Lung (tissue), 12 donors: ENCODE data around the gene PIF1. TPM values are rescaled to one million over a fixed set of nuclear protein-coding genes. Genes with fewer than 3 reads are reported as not detected.

Experiments
- ATAC-seq: fragments of 200-7000 bp; cut with Tn5 transposase; one replicate; pipeline ENCODE4 v1.9.1; 2020; ENCODE audit warnings: moderate number of reproducible peaks; ENCODE audit not compliant: insufficient read depth, low FRiP score
- DNase-seq, 3 donors: peaks; one replicate each; pipeline ENCODE4 v3.0.0-alpha.2; 2013 to 2017
- H3K27ac ChIP-seq, 2 donors: one replicate each; pipeline ENCODE4 v1.5.1; 2013; ENCODE audit warnings: mild to moderate bottlenecking in 2 of 2, moderate library complexity in 2 of 2, control low read depth in 1 of 2, inconsistent platforms in 1 of 2, low read depth in 1 of 2, low read length in 1 of 2
- H3K27me3 ChIP-seq, 3 donors: one replicate each; pipeline ENCODE4 v1.5.1; 2013; ENCODE audit warnings: low read length in 2 of 3; ENCODE audit not compliant: control insufficient read depth in 3 of 3, insufficient read depth in 3 of 3
- H3K36me3 ChIP-seq, 4 donors: one replicate each; pipeline ENCODE4 v1.5.1; 2013; ENCODE audit warnings: low read length in 4 of 4, mild to moderate bottlenecking in 1 of 4, moderate library complexity in 1 of 4; ENCODE audit not compliant: control insufficient read depth in 4 of 4, insufficient read depth in 4 of 4
- H3K4me1 ChIP-seq, 5 donors: one replicate each; pipeline ENCODE4 v1.5.1; 2013; ENCODE audit warnings: low read length in 5 of 5, mild to moderate bottlenecking in 2 of 5, moderate library complexity in 1 of 5; ENCODE audit not compliant: control insufficient read depth in 5 of 5, insufficient read depth in 5 of 5
- H3K4me3 ChIP-seq: one replicate; pipeline ENCODE4 v1.5.1; 2013; ENCODE audit warnings: mild to moderate bottlenecking, control low read depth, moderate library complexity
- H3K9ac ChIP-seq, 2 donors: one replicate each; pipeline ENCODE4 v1.5.1; 2013; ENCODE audit warnings: low read length in 2 of 2, control low read depth in 1 of 2; ENCODE audit not compliant: insufficient read depth in 1 of 2
- H3K9me3 ChIP-seq, 4 donors: one replicate each; pipeline ENCODE4 v1.5.1; 2013; ENCODE audit warnings: low read length in 3 of 4, mild to moderate bottlenecking in 1 of 4, moderate library complexity in 1 of 4; ENCODE audit not compliant: control insufficient read depth in 4 of 4, insufficient read depth in 3 of 4
- CTCF ChIP-seq: IDR thresholded peaks from 2 replicates; pipeline ENCODE4 v1.5.1; 2012; ENCODE audit warnings: mild to moderate bottlenecking; ENCODE audit errors: control extremely low read depth, extremely low read depth
- WGBS, 2 donors: extraction: QIAGEN DNeasy Blood & Tissue Kit; methylation state at CpG; one replicate each; pipeline ENCODE4 v1.1.7; 2013; 5-methylcytosine and 5-hydroxymethylcytosine counted together
- polyA plus RNA-seq, 2 donors: library from polyadenylated mRNA; stranded (reverse); fragments of 200-250 nt; gene quantifications; one replicate each; pipeline ENCODE4 v1.2.1, GENCODE V29; 2013
- total RNA-seq, 2 donors: library from RNA; depleted of rRNA in 1 of 2; stranded (reverse); fragments of >200 nt in 1 of 2; gene quantifications; one replicate each; pipeline ENCODE4 v1.2.1, GENCODE V29; 2014 to 2021
- donor health status: control.
- donor health status: control.
- donor health status: Bipolar disorder and iron deficiency.
- donor health status: healthy.
- donor health status: DM: yes; HTN: yes; CAD: no.

PIF1 gene
- total and polyA plus RNA-seq, 4 donors, result 1.1 to 2.4 (median 1.2) TPM

GRCh38 chr15:64841060-64841343, 15.6 kb upstream of the PIF1 start:
- peaks cover 0 to 47% (median 20%) of the 10 kb centered on the region in 5 donors for H3K4me1 ChIP-seq
- no peak for DNase-seq

GRCh38 chr15:64837502-64837901, 12.1 kb upstream of the PIF1 start:
- Histone ChIP-seq H3K27me3 (no peaks in the 10 kb centered on the region), H3K4me3 (no peak overlapping the region), H3K9me3 (no peaks in the 10 kb centered on the region), H3K4me1 (peaks cover 0 to 15% (median 5%) of the 10 kb centered on the region in 5 donors), H3K27ac (no peak overlapping the region), H3K36me3 (no peaks in the 10 kb centered on the region), H3K9ac (no peak overlapping the region)
- DNase-seq (no peak), ATAC-seq (no peak)
- TF ChIP-seq CTCF, result no peak
- 21 to 48% methylated on average over 1 of the region's 1 CpG for WGBS, 2 donors

More at GRCh38 chr15:64841060-64841343, 15.6 kb upstream of the PIF1 start:
- Histone ChIP-seq H3K4me3 (peak overlapping the region; percentile 48), H3K9me3 (no peaks in the 10 kb centered on the region), H3K36me3 (no peaks in the 10 kb centered on the region), H3K27ac (peak overlapping the region; percentile 89 to 96), H3K9ac (peak overlapping the region; percentile 2 to 65), H3K27me3 (no peaks in the 10 kb centered on the region)
- TF ChIP-seq CTCF, result no peak
- 2 to 3% methylated on average over 12 of the region's 12 CpGs for WGBS, 2 donors
- no peak for ATAC-seq

GRCh38 chr15:64836023-64836536, 10.6 kb upstream of the PIF1 start:
- ATAC-seq (no peak), DNase-seq (no peak)
- Histone ChIP-seq H3K9ac (no peak overlapping the region), H3K4me1 (peaks cover 0 to 11% (median 5%) of the 10 kb centered on the region in 5 donors), H3K9me3 (no peaks in the 10 kb centered on the region), H3K27ac (peak overlapping the region in 1 of 2 donors; percentile 85), H3K4me3 (no peak overlapping the region), H3K36me3 (no peaks in the 10 kb centered on the region), H3K27me3 (no peaks in the 10 kb centered on the region)
- whole genome bisulfite sequencing, 2 donors, result 27 to 43% methylated on average over 14 of the region's 14 CpGs
- TF ChIP-seq CTCF, result no peak

GRCh38 chr15:64833690-64834089, 8.2 kb upstream of the PIF1 start:
- Histone ChIP-seq H3K36me3 (no peaks in the 10 kb centered on the region), H3K27ac (no peak overlapping the region), H3K9me3 (no peaks in the 10 kb centered on the region), H3K4me3 (no peak overlapping the region), H3K9ac (no peak overlapping the region), H3K4me1 (peaks cover 0 to 7% (median 2%) of the 10 kb centered on the region in 5 donors), H3K27me3 (no peaks in the 10 kb centered on the region)
- ATAC-seq (no peak), DNase-seq (no peak)
- TF ChIP-seq CTCF, result no peak
- WGBS, 2 donors, result 93 to 99% methylated on average over 4 of the region's 4 CpGs
